ENCODE data around the gene CENPB.

Gene CENPB

GRCh38 chr20:3764659-3765058 is 21.9 kb downstream of the CENPB start:
- no peak for DNase-seq

GRCh38 chr20:3763671-3764601 is 22.6 kb downstream of the CENPB start:
- no peak for DNase-seq

GRCh38 chr20:3760655-3761348 is 25.7 kb downstream of the CENPB start:
- no peak for DNase-seq

DNA sequence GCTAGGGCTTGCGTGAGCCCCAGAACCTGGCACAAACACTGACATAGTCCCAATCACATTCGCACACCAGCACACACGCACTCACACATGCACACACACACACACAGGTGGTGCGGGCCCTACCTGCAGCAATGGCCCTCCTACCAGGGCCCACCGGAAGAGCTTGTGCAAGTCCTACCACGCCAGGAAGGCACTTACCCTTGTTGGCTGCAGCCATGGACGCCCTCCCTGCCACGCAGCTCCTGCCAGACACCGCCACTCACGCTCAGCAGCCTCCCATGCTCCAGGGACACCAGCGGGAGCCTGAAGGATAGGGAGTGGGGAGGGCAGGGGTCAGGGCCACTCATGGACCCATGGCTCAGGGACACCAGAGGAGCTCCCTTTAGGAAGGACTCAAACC is 26.7 kb downstream of the CENPB start:
- no peak for DNase-seq

GRCh38 chr20:3759316-3759823 is 27.2 kb downstream of the CENPB start:
- DNase-seq, result no peak

GRCh38 chr20:3758566-3758965 is 28.0 kb downstream of the CENPB start:
- no peak for DNase-seq

GRCh38 chr20:3757268-3757667 is 29.3 kb downstream of the CENPB start:
- no peak for DNase-seq

GRCh38 chr20:3755814-3756480 is 30.6 kb downstream of the CENPB start:
- DNase-seq, result no peak

DNA sequence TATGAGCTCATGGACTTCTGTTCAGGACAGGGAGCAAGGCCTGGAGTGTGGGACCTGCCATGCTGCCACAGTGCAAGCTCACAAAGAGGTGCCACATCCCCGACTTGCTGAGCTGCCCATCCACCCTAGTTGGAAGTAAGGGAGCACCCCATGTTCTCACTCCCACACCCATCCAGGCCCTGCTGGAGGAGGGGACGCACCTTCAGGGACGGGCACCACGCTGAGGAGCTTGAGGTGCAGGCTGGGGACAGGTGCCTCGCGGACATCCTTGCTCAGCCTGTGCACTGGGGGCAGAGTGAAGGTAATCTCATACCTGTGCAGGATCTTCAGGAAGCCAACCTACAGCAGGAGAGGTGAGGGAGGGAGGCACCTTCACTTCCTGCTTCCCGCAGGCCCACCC is 31.3 kb downstream of the CENPB start:
- DNase-seq, result no peak

DNA sequence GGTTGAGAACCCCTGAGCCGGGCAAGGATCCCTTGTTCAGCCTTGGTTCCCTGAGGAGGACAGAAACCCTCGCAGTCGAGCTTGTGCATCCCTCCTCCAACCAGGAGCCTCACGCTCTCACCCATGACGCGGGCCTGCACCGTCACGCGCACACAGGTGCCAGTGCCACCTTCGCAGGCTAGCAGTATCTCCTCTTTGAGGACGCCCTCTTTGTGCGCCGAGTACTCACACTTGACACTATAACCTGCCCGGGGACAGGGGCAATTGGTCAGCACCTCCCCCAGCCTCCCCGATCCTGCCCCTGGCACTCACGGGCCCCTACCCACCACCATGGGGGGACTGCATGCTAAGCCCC is 32.3 kb downstream of the CENPB start:
- DNase-seq, result no peak

DNA sequence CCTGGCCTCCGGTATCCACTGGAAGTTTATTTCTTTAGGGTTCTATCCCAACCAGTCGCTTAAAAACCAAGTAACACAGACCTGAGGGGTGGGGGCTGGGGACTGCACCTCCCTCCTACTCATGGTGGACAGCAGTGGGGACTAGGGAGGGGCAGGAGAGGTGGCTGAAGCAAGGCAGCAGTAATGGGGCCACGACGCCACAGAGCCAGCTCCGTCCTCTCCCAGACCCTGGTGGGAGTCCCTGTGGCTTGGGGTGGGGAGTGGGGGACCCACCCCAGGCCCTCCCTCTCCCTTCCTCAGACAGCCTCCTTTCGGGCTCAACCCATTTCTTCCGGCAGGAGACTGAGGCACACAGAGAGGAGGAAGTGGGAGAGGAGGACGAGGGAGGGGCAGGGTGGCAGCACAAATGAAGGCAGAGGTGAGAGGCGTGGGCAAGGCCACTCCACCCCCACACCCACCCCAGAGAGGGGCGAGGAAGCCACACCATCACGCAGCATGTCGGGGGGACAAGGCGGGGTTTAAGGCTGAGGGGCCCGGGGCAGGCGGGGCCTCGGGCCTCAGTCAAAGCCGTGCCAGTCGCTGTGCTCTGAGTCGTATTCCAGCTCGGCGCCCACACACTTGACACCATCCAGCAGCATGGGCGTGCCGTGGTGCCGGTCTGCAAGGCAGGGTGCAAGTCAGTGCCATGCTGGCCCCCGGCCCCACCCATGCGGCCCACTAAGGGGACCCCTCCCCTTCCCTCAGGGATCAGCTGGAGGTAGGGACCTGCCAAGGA is 32.9 kb downstream of the CENPB start:
- no peak for DNase-seq

DNA sequence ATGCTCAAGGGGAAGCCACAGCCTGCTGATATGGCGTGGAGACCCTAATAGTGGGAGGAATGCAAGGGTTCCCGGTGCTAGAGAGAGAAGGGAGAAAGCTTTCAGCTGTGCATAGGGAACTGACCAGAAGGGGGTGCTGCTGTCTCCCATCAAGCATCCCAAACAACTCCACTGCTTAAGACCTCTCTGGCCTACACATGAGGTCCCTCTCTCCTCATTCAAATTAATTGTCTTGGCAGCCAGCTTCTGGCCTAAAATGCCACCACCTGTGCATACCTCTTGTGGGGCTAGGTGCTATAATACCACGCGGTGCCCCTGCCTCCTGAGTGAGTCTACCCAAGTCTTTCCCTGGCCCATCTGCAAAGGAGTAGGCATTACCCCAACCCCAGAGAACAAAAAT is 33.4 kb downstream of the CENPB start:
- no peak for DNase-seq

DNA sequence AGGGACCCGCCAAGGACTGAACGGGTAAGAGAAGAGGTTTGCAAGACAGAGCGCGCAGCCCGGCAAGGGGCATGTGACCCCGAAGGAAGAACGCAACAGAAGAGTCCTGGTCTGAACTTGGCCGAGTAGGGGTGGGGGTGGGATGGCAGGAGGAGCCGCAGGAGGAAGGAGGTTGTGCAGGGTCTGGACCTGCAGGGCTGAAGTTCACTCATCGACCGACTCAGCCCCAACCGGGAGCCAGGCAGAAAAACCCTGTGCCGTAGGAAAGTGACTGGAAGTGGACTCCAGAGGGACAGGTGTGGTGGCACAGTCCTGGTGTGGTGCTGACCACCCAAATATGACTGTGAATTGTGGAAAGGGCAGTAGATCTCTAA is 34.2 kb downstream of the CENPB start:
- no peak for DNase-seq

DNA sequence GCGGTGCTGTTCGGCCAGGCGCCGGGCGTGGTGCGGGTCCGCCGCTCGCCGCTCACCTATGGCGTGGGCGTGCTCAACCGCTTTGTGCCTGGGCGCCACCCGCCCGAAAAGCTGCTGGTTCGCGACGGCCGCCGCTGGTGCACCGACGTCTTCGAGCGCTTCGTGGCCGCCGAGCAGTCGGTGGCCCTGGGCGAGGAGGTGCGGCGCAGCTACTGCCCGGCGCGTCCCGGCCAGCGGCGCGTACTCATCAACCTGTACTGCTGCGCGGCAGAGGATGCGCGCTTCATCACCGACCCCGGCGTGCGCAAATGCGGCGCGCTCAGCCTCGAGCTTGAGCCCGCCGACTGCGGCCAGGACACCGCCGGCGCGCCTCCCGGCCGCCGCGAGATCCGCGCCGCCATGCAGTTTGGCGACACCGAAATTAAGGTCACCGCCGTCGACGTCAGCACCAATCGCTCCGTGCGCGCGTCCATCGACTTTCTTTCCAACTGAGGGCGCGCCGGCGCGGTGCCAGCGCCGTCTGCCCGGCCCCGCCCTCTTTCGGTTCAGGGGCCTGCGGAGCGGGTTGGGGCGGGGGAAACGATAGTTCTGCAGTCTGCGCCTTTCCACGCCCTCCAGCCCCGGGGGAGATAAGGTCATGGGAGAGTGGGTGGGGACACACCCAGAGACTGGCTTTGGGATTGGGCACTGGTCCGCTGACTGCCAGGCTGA is 34.7 kb downstream of the CENPB start:
- DNase-seq, result no peak

DNA sequence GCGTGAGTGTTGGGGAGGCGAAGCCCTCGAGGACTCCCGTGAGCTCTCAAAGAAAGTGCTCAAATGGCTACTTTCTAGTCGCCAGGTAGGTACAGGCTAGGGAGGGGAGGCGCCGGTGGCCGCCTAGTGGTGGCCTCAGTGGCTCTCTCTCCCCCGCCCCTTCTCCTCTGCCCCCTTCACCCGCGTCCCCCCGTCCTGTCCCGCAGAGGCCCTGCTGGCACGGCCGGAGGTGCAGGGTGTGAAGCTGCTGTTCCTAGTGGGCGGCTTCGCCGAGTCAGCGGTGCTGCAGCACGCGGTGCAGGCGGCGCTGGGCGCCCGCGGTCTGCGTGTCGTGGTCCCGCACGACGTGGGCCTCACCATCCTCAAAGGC is 35.2 kb downstream of the CENPB start:
- DNase-seq, result no peak

DNA sequence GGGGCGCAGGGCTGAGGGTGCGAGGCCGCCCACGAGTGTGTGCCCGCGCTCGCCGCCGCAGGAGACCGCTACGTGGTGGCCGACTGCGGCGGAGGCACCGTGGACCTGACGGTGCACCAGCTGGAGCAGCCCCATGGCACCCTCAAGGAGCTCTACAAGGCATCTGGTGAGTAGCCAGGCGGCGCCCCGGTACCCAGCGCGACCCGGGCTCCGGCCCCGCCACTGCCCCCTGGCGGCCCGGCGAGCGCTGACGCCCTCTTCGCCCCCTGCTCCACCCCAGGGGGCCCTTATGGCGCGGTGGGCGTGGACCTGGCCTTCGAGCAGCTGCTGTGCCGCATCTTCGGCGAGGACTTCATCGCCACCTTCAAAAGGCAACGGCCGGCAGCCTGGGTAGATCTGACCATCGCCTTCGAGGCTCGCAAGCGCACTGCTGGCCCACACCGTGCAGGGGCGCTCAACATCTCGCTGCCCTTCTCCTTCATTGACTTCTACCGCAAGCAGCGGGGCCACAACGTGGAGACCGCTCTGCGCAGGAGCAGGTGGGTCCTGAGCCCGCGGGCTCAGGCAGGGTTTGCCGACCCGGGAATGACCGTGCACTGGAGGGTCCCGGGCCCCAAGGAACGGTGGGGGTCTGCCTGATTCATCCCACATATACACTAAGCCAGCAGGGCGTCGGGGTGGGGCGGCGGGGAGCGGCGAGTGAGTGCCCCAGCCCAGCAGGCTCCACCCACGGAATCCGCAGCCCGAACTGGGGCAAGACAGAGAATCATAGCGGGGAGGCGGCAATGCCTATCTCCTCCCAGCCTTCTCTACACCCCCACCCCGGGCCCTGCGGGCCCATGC is 36.6 kb downstream of the CENPB start:
- DNase-seq, result no peak

DNA sequence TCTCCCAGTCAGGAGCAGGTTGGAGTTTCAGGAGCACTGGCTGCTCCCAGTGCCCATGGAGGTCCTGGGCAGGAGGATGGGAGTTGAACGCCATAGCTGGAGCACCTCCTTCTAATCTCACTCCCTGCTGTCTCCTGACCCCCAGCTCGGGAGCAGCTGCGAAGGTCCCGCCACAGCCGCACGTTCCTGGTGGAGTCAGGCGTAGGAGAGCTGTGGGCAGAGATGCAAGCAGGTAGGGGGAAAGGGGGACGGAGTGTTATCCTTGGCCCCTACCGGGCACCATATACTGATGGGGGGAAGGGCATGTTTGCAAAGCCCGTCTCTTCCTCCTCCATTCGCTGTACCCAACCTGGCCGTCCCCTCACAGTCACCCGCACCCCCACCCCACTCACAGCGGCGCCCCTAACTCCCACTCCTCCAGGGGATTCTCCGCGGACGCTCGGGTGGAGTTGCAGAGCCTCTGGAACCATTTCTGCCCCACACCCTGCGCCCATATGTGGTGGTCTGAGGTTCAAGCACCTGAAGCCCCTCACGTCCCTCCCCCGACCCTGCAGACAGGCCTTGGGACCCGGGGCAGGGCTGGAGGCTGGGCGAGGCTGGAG is 37.4 kb downstream of the CENPB start:
- DNase-seq, result no peak

GRCh38 chr20:3748073-3748472 is 38.5 kb downstream of the CENPB start:
- DNase-seq, result no peak

DNA sequence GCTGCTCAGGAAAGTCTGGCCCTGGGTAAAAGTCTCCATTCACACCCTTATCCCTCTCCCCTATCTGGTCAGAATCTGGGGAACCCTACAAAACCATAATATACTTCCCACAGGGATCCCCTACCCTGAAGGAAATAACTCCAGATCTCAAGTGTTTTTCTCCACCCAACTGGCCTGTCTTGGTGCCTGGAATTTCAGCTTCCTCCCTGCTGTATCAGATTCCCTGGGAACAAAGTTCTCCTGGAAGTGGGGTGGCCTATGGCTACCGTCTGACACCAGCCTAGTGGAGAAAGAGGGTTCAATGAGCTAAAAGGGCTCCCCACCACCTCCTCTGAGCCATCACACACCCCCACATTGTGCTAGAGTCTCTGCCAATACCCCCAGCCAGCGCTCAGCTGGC is 39.1 kb downstream of the CENPB start:
- DNase-seq, result no peak

DNA sequence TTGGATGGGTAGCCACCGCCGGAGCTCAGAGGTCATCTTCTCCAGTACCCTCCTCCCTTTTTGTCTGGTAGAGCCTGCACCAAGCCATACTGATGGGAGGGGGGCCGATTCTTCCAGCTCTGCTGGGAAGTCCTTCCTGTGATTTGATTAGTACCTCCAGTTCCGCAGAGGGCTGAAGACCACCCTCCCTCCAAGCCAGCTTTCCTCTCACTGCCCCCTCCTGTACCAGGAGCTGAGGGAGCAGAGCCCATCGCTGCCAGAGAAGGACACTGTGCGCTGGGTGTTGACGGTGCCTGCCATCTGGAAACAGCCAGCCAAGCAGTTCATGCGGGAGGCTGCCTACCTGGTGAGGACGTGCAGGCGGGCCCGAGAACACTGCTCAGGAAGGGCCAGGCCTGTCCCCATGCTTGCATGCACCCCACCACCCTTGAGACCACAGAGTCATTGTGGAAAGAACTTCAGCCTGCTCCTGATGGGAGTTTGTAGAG is 40.8 kb downstream of the CENPB start:
- DNase-seq, result no peak

All from NCI-H2107 (cell line).